GM12873 (cell line): Measurements from ENCODE around the gene SEMA3A.

ENCODE experiments used
- TF ChIP-seq, protein P1 (sequence below): IDR thresholded peaks from 2 replicates; pipeline ENCODE4 v1.5.1; 2012; ENCODE audit warnings: low read depth, mild to moderate bottlenecking, moderate library complexity, low read length, control low read depth; ENCODE audit not compliant: insufficient read depth; ENCODE audit errors: missing control alignments

The SEMA3A gene

DNA sequence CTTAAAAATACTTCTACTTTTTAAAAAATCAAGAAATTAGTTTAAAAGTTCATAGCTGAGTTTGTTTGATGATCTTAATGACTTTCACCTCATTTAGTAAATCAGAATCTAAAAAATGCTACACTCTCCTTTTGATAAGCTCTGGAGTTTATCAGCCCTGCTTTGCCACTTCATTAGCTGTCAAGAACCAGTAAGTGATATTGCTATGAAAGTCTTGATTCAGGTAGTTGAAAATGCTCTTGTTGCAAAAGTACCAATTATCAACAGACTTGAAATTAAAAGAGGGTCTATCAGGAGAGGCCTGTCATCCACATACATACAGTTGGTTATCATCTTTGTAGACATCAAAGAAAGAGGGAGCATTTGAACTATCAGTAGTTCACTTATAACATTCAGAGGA is 41.6 kb downstream of the SEMA3A start:
- TF ChIP-seq, protein P1, sequence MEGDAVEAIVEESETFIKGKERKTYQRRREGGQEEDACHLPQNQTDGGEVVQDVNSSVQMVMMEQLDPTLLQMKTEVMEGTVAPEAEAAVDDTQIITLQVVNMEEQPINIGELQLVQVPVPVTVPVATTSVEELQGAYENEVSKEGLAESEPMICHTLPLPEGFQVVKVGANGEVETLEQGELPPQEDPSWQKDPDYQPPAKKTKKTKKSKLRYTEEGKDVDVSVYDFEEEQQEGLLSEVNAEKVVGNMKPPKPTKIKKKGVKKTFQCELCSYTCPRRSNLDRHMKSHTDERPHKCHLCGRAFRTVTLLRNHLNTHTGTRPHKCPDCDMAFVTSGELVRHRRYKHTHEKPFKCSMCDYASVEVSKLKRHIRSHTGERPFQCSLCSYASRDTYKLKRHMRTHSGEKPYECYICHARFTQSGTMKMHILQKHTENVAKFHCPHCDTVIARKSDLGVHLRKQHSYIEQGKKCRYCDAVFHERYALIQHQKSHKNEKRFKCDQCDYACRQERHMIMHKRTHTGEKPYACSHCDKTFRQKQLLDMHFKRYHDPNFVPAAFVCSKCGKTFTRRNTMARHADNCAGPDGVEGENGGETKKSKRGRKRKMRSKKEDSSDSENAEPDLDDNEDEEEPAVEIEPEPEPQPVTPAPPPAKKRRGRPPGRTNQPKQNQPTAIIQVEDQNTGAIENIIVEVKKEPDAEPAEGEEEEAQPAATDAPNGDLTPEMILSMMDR, result no peak

DNA sequence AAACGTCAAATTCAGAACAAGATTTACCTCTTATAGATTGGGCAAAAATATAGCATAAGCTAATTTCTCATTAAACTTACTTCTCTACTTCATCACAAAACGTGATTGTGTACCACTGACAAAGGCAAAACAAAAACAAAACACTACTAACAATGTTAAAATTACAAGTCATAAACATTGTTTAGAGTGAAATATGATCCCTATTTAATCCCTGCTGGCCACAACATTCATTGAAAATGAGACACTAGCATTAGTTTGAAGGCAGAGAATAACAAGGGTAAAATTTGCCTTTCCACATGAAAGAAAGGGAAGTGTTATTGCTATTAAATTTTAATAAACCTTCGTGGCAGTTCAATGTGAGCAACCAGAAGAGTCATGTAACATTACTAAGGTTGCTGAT is 45.0 kb downstream of the SEMA3A start:
- TF ChIP-seq, protein P1, result no peak

GRCh38 chr7:84145892-84146291 is 48.7 kb downstream of the SEMA3A start:
- TF ChIP-seq, protein P1, result no peak

- TF ChIP-seq, protein P1, result no peak
These were observed 49.7 kb downstream of the SEMA3A start for GRCh38 chr7:84144935-84145334.

DNA sequence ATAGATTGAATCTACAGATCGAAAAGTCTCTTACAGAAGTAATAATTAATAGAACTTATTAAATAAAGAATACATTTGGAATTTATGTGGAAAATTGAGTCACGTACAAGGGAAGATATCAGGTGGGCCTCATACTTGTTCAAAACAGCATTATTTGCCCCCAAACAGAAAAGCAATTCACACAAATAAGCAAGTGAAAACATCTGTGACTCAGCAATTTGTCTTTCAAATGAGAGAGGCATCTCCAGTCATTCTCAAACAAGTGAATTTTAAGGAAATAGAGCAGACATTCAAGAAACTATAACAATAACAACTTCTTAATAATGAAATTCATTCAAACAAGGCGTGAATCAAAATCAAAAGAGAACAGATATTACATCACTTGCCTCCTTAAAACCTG is 50.1 kb downstream of the SEMA3A start:
- TF ChIP-seq, protein P1, result no peak

- TF ChIP-seq, protein P1, result no peak
These were observed 51.9 kb downstream of the SEMA3A start for GRCh38 chr7:84142726-84143125.

DNA sequence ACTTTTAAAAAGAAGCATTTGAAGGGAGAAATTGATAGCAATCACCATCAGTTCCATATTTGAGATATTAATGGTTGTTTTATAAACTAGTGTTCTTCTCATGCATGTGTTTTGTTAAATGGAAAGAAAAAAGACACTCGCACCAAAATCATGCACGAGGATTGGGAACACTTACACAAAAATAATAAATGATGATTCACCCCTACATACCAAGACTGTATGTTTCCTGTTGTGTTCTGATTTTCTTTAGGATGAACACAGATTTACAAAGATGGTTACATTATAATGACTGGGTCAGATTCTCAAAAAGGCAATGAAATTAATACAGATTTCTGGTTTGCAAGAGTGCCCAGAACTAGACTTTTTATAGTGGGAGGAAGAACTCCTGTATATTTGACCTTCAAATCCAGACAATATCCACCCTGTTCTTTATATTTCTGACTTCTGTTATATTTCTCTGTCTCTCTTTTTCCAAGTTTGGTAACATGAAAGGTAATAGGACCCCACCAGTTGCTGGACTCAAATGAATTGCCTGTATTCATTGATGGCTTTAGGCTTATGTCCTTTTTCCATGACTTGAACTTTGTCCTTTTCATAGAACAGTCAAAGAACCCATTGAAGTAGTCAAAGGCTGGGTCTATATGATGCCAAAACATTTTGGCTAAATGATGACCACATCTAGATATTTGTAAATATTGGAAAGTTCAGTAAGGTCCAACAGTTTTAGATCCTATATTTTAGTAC is 54.4 kb downstream of the SEMA3A start:
- TF ChIP-seq, protein P1, result no peak
